HG02588 (cell line): Measurements from ENCODE around the gene MEGF11.

Experiments used
- ATAC-seq: cut with Tn5 transposase; IDR thresholded peaks from one replicate; pipeline ENCODE4 v1.9.1; 2021; ENCODE audit warnings: mild to moderate bottlenecking, moderate library complexity; ENCODE audit not compliant: unreplicated experiment

Gene MEGF11

GRCh38 chr15:66240240-66240794 is 13.2 kb downstream of the MEGF11 start:
- ATAC-seq: no peak

- ATAC-seq: no peak
Measured at GRCh38 chr15:66239514-66239913, 14.0 kb downstream of the MEGF11 start.

- no peak for ATAC-seq
Measured at GRCh38 chr15:66238318-66238717, 15.2 kb downstream of the MEGF11 start.

GRCh38 chr15:66237513-66238235 is 15.9 kb downstream of the MEGF11 start:
- no peak for ATAC-seq

- no peak for ATAC-seq
Measured at GRCh38 chr15:66236806-66237375, 16.7 kb downstream of the MEGF11 start.

GRCh38 chr15:66235866-66236265 is 17.7 kb downstream of the MEGF11 start:
- ATAC-seq: no peak

GRCh38 chr15:66234798-66235197 is 18.8 kb downstream of the MEGF11 start:
- ATAC-seq: no peak

- ATAC-seq: no peak
Measured at GRCh38 chr15:66233487-66234415, 19.8 kb downstream of the MEGF11 start.

- ATAC-seq: no peak
Measured at GRCh38 chr15:66232267-66232625, 21.3 kb downstream of the MEGF11 start.

- ATAC-seq: no peak
Measured at GRCh38 chr15:66231394-66232266, 21.9 kb downstream of the MEGF11 start.

GRCh38 chr15:66229790-66230465 is 23.6 kb downstream of the MEGF11 start:
- no peak for ATAC-seq

GRCh38 chr15:66228807-66229735 is 24.5 kb downstream of the MEGF11 start:
- no peak for ATAC-seq

- ATAC-seq: no peak
Measured at GRCh38 chr15:66226736-66227135, 26.8 kb downstream of the MEGF11 start.

- no peak for ATAC-seq
Measured at GRCh38 chr15:66225656-66226274, 27.8 kb downstream of the MEGF11 start.

GRCh38 chr15:66224946-66225345 is 28.6 kb downstream of the MEGF11 start:
- ATAC-seq: no peak

GRCh38 chr15:66222273-66223198 is 31.0 kb downstream of the MEGF11 start:
- ATAC-seq: no peak

GRCh38 chr15:66221126-66221525 is 32.4 kb downstream of the MEGF11 start:
- ATAC-seq: no peak
